Body of pancreas (tissue), 4 donors: Measurements from ENCODE around the gene TACC2. TPM values are rescaled to one million over a fixed set of nuclear protein-coding genes. Genes with fewer than 3 reads are reported as not detected.

Source experiments
- ATAC-seq: fragments of 150-250 bp; one replicate; pipeline ENCODE4 v1.9.1; 2016
- DNase-seq, 4 donors: peaks; one replicate each; pipeline ENCODE4 v3.0.0-alpha.2; 2019
- H3K27ac ChIP-seq, 4 donors: fragments of 200-600 bp; sonication (generic); 1 replicate in 3 of 4; 2 replicates in 1 of 4; pipeline versions ENCODE4 v1.5.1 to v1.6.1; 2016 to 2019; ENCODE audit warnings: mild to moderate bottlenecking in 1 of 4, mixed read lengths in 1 of 4, moderate library complexity in 1 of 4
- H3K27me3 ChIP-seq, 2 donors: fragments of 200-600 bp; sonication (generic); one replicate each; pipeline ENCODE4 v1.6.0; 2016; ENCODE audit warnings: mild to moderate bottlenecking in 1 of 2
- H3K36me3 ChIP-seq, 2 donors: fragments of 200-600 bp; sonication (generic); replicated peaks in 1 of 2; 2 replicates each; pipeline ENCODE4 v1.5.1; 2016; ENCODE audit warnings: low read depth in 2 of 2; ENCODE audit not compliant: insufficient read depth in 1 of 2
- H3K4me1 ChIP-seq: fragments of 200-600 bp; sonication (generic); one replicate; pipeline ENCODE4 v1.6.0; 2016
- H3K4me3 ChIP-seq, 2 donors: fragments of 200-600 bp; sonication (generic); 1 replicate in 1 of 2; 2 replicates in 1 of 2; pipeline ENCODE4 v1.5.1; 2016 to 2019
- H3K9me3 ChIP-seq, 3 donors: fragments of 200-600 bp; sonication (generic); 1 replicate in 2 of 3; 2 replicates in 1 of 3; pipeline ENCODE4 v1.5.1; 2016
- POLR2A ChIP-seq, 3 donors: fragments of 450-650 bp; IDR thresholded peaks; one replicate each; pipeline ENCODE4 v1.6.1; 2016; ENCODE audit warnings: antibody characterized with exemption in 3 of 3, mild to moderate bottlenecking in 2 of 3
- WGBS, 2 donors: methylation state at CpG; one replicate each; pipeline ENCODE4 v1.1.5; 2017; 5-methylcytosine and 5-hydroxymethylcytosine counted together
- intact Hi-C: fragments of 100-400 bp; cut with DNase I; formaldehyde crosslinking; loops from one replicate; pipeline ENCODE4 v1.15.1; 2023
- total RNA-seq, 2 donors: library from RNA; depleted of rRNA; stranded (reverse); fragments of >200 nt; gene quantifications; one replicate each; pipeline ENCODE4 v1.1.0, GENCODE V29; 2016
- TF ChIP-seq, protein P1 (sequence below), 7 experiments: fragments of 450-650 bp in 4 of 7; fragments of 200-600 bp in 3 of 7; sonication (generic) in 3 of 7; IDR thresholded peaks; one replicate each; pipeline ENCODE4 v1.5.1; 2016 to 2019; ENCODE audit warnings: antibody characterized with exemption in 7 of 7

Gene TACC2, protein sequence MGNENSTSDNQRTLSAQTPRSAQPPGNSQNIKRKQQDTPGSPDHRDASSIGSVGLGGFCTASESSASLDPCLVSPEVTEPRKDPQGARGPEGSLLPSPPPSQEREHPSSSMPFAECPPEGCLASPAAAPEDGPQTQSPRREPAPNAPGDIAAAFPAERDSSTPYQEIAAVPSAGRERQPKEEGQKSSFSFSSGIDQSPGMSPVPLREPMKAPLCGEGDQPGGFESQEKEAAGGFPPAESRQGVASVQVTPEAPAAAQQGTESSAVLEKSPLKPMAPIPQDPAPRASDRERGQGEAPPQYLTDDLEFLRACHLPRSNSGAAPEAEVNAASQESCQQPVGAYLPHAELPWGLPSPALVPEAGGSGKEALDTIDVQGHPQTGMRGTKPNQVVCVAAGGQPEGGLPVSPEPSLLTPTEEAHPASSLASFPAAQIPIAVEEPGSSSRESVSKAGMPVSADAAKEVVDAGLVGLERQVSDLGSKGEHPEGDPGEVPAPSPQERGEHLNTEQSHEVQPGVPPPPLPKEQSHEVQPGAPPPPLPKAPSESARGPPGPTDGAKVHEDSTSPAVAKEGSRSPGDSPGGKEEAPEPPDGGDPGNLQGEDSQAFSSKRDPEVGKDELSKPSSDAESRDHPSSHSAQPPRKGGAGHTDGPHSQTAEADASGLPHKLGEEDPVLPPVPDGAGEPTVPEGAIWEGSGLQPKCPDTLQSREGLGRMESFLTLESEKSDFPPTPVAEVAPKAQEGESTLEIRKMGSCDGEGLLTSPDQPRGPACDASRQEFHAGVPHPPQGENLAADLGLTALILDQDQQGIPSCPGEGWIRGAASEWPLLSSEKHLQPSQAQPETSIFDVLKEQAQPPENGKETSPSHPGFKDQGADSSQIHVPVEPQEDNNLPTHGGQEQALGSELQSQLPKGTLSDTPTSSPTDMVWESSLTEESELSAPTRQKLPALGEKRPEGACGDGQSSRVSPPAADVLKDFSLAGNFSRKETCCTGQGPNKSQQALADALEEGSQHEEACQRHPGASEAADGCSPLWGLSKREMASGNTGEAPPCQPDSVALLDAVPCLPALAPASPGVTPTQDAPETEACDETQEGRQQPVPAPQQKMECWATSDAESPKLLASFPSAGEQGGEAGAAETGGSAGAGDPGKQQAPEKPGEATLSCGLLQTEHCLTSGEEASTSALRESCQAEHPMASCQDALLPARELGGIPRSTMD (N-terminal part only)
- 10 to 100 TPM; 29.0 to 38.7 TPM for total RNA-seq

GRCh38 chr10:121988361-121989324 is at the start of gene TACC2:
TSS of gene TACC2 (plus strand) at chr10:121989163. CDS start at chr10:122021982, 32,819 bp downstream.
- intact Hi-C loops = no loop called here
- 80 to 81% methylated on average over 13 to 15 of the region's 15 CpGs for WGBS, 2 donors
- Histone ChIP-seq H3K9me3 (peaks cover 0 to 10% (median 0%) of the 10 kb centered on the region in 3 donors), H3K4me1 (peaks cover 14% of the 10 kb centered on the region), H3K27me3 (no peaks in the 10 kb centered on the region), H3K4me3 (no peak within 1 kb of the TSS), H3K36me3 (no peaks in the 10 kb centered on the region), H3K27ac (peak within 1 kb of the TSS in 2 of 4 donors; percentile 35 to 47)
- no peak for TF ChIP-seq POLR2A (IDR thresholded peaks at IDR 0.05)
- TF ChIP-seq, protein P1, sequence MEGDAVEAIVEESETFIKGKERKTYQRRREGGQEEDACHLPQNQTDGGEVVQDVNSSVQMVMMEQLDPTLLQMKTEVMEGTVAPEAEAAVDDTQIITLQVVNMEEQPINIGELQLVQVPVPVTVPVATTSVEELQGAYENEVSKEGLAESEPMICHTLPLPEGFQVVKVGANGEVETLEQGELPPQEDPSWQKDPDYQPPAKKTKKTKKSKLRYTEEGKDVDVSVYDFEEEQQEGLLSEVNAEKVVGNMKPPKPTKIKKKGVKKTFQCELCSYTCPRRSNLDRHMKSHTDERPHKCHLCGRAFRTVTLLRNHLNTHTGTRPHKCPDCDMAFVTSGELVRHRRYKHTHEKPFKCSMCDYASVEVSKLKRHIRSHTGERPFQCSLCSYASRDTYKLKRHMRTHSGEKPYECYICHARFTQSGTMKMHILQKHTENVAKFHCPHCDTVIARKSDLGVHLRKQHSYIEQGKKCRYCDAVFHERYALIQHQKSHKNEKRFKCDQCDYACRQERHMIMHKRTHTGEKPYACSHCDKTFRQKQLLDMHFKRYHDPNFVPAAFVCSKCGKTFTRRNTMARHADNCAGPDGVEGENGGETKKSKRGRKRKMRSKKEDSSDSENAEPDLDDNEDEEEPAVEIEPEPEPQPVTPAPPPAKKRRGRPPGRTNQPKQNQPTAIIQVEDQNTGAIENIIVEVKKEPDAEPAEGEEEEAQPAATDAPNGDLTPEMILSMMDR (IDR thresholded peaks at IDR 0.05) = no peak
- ATAC-seq (no peak), DNase-seq (no peak)

DNA sequence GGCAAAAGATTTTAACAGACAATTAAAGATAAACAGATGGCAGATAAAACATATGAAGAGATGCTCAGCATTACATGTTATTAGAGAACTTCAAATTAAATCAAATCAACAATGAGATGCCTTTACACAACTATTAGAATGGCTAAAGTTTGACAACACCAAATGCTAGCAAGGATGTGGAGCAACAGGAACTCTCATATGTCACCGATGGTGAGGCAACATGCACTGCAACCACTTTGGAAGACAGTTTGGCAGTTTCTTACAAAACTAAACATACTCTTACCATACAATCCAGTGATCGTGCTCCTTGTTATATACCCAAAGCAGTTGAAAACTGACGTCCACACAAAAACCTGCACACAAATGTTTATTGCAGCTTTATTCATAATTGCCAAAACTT is 47.4 kb upstream of the TACC2 start:
- no peak for TF ChIP-seq POLR2A (IDR thresholded peaks at IDR 0.05)
- no peaks in the 10 kb centered on the region for H3K4me1 ChIP-seq
- intact Hi-C loops = no loop called here
- no peaks in the 10 kb centered on the region for H3K9me3 ChIP-seq
- H3K27ac ChIP-seq = no peak overlapping the region
- no peak overlapping the region for H3K4me3 ChIP-seq
- 82 to 85% methylated on average over 3 of the region's 3 CpGs for WGBS, 2 donors
- H3K27me3 ChIP-seq = no peaks in the 10 kb centered on the region
- no peaks in the 10 kb centered on the region for H3K36me3 ChIP-seq
- DNase-seq = no peak
- no peak for ATAC-seq

DNA sequence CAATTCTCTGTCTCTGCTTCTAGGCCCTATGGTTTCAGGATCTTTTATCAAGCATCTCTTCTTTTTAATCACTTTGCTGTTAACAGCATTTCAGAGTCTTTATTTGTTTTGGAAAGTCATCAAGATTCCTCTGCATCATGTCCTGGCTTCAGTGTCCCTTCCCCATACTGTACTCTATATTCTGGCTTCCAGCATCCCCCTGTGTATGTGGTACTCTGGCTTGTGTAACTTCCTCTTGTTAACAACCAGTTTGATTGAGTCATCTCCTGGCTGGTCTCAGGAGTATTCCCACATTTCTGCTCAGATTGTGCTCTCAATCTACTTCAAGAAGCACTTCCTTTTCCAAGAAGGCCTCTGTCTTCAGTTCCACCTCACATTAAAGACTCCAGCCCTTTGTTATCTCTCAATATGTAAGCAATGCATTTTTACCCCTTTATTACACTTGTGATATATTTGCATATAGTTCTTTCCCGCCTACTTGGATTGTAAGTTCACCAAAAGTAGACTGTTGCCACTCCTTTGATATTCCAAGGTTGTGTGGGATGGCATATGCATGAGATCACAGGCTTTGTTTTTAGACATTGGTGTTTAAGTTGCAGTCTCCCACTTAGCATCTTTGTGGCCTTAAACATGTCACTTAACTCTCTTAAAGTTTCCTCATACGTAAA is 46.1 kb upstream of the TACC2 start:
- TF ChIP-seq, protein P1 (IDR thresholded peaks at IDR 0.05) = no peak
- no peak for TF ChIP-seq POLR2A (IDR thresholded peaks at IDR 0.05)
- DNase-seq = peak in 1 of 4 donors; percentile 30
- Histone ChIP-seq H3K27ac (no peak overlapping the region), H3K4me1 (no peaks in the 10 kb centered on the region), H3K36me3 (no peaks in the 10 kb centered on the region), H3K27me3 (no peaks in the 10 kb centered on the region), H3K4me3 (no peak overlapping the region), H3K9me3 (no peaks in the 10 kb centered on the region)
- peak; percentile 30 for ATAC-seq
- WGBS, 2 donors = 45 to 51% methylated on average over 2 of the region's 2 CpGs
- intact Hi-C loops = no loop called here

DNA sequence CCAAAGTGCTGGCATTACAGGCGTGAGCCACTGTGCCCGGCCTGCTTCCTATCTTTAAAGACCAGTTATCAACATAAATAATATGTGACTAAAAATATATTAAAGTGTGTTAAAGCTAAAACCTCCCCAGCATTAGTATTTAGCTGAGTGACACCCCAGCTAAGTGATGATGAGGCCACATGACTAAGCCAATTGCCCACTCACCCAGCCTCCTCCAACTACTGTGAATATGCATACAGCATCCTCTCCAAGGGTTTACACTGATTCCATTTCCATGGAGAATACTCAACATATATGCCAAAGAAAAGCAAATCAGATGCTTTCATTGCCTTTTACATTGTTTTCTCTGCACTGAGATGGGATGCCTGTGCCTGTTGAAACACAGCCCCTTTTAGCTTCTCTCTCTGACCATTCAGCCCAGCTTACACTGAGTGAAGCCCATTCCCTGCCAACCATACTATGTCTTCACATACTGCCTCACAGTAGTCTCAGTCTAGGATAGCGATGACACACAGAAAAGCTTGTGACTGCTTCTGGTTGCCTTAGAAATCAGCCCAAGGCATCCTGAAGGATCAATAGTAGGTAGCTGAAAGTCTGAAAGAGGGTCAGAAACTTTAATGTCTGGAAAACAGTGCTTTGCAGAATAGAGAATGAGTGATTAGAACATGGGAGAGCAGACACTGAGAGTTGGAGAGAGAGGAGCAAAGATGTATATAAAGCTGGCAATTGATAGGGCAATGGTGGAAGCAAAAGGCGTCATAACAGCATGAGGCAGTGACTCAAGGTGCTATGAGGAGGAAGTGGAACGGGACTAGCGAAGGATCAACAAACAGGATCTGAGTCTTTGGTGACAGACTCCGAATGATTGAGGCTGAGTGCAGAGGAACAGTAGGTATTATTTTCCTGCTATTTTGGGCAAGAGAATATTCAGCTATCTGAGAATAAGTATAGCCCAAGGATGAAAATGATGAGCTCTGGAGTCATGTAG is 41.3 kb upstream of the TACC2 start:
- Histone ChIP-seq H3K27ac (no peak overlapping the region), H3K9me3 (no peaks in the 10 kb centered on the region), H3K27me3 (no peaks in the 10 kb centered on the region), H3K36me3 (no peaks in the 10 kb centered on the region), H3K4me3 (no peak overlapping the region), H3K4me1 (no peaks in the 10 kb centered on the region)
- intact Hi-C loops = no loop called here
- TF ChIP-seq, protein P1 (IDR thresholded peaks at IDR 0.05) = no peak
- no peak for TF ChIP-seq POLR2A (IDR thresholded peaks at IDR 0.05)
- ATAC-seq (no peak), DNase-seq (no peak)
- 76 to 84% methylated on average over 7 of the region's 7 CpGs for WGBS, 2 donors
